Panc1 (cell line): Measurements from ENCODE around the gene TMEM130.

Source experiments
- POLR2AphosphoS5 ChIP-seq: IDR thresholded peaks from 2 replicates; pipeline ENCODE4 v1.6.1; 2012; ENCODE audit warnings: mild to moderate bottlenecking, low read depth, low read length, moderate library complexity
- REST ChIP-seq, 2 experiments: IDR thresholded peaks; 2 replicates each; pipeline ENCODE4 v1.6.1; 2011 to 2012; ENCODE audit warnings: low read depth in 2 of 2, control low read depth in 1 of 2, low read length in 1 of 2, mild to moderate bottlenecking in 1 of 2, moderate library complexity in 1 of 2; ENCODE audit not compliant: insufficient read depth in 1 of 2
- TCF7L2 ChIP-seq: IDR thresholded peaks from 2 replicates; pipeline ENCODE4 v1.6.1; 2011; ENCODE audit warnings: mild to moderate bottlenecking, low read depth, low read length, inconsistent platforms
- TF ChIP-seq, protein P1 (sequence below): fragments of 450-650 bp; IDR thresholded peaks from 2 replicates; pipeline ENCODE4 v1.5.1; 2017; ENCODE audit warnings: mild to moderate bottlenecking

- TF ChIP-seq, protein P1, sequence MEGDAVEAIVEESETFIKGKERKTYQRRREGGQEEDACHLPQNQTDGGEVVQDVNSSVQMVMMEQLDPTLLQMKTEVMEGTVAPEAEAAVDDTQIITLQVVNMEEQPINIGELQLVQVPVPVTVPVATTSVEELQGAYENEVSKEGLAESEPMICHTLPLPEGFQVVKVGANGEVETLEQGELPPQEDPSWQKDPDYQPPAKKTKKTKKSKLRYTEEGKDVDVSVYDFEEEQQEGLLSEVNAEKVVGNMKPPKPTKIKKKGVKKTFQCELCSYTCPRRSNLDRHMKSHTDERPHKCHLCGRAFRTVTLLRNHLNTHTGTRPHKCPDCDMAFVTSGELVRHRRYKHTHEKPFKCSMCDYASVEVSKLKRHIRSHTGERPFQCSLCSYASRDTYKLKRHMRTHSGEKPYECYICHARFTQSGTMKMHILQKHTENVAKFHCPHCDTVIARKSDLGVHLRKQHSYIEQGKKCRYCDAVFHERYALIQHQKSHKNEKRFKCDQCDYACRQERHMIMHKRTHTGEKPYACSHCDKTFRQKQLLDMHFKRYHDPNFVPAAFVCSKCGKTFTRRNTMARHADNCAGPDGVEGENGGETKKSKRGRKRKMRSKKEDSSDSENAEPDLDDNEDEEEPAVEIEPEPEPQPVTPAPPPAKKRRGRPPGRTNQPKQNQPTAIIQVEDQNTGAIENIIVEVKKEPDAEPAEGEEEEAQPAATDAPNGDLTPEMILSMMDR: no peak
- TF ChIP-seq POLR2AphosphoS5: no peak
- no peak for TF ChIP-seq REST (IDR thresholded peaks at IDR 0.05; ENCODE audit: insufficient read depth in 1 of 2, low read depth in 2 of 2, low read length in 1 of 2)
- TF ChIP-seq TCF7L2: no peak
Measured at GRCh38 chr7:98855610-98856422, 14.0 kb downstream of the TMEM130 start.
